ENCODE data around the gene IRX2.

IRX2 gene

GRCh38 chr5:2749514-2750025 is 1.9 kb downstream of the IRX2 start:
- TF ChIP-seq CTCF (IDR thresholded peaks at IDR 0.05; ENCODE audit: low read depth, low read length): no peak
- DNase-seq (ENCODE audit: low read depth, low spot score): peak; percentile 45
- in situ Hi-C loops (cut with HindIII; ENCODE audit: low sequenced_read_pairs): no loop called here
- peak overlapping the region; percentile 57 for H3K4me3 ChIP-seq (ENCODE audit: low read depth, low read length)

DNA sequence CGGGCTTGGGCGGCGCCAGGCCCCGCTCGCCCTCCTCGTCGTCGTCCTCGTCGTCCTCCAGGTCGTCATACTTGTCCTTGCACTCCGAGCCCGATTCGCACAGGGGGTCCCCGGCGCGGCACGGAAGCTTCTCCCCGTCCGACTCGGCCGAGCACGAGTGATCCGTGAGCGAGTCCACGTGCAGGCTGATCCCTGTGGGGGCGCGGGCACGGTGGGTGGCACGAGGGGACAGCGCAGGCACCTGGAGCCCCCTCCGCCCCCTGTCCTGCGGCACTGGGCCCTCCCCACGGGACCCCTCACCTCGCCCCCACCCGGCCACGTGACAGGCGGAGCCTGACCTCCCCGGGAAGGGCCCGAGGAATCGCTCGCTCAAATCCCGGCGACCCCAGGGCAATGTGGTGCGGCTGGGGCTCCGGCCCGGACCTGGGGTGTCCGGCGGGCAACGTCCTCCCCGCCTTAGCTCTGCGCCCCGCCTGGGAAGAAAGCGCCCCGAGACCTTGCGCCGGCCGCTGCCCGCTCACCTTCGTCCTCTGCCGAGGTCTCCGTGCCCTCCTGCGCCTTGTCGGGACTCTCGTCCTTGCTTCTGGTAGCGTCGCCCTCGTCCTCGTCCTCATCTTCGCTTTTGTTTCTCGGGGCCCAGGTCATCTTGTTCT is 2.5 kb downstream of the IRX2 start:
- in situ Hi-C loops (cut with HindIII; ENCODE audit: low sequenced_read_pairs): no loop called here
- H3K4me3 ChIP-seq (ENCODE audit: low read depth, low read length): peak overlapping the region; percentile 57
- TF ChIP-seq CTCF (IDR thresholded peaks at IDR 0.05; ENCODE audit: low read depth, low read length): no peak
- DNase-seq (ENCODE audit: low read depth, low spot score): peak; percentile 26

GRCh38 chr5:2748179-2748860 is 3.2 kb downstream of the IRX2 start:
- H3K4me3 ChIP-seq (ENCODE audit: low read depth, low read length): peak overlapping the region; percentile 57
- in situ Hi-C loops (cut with HindIII; ENCODE audit: low sequenced_read_pairs): no loop called here

DNA sequence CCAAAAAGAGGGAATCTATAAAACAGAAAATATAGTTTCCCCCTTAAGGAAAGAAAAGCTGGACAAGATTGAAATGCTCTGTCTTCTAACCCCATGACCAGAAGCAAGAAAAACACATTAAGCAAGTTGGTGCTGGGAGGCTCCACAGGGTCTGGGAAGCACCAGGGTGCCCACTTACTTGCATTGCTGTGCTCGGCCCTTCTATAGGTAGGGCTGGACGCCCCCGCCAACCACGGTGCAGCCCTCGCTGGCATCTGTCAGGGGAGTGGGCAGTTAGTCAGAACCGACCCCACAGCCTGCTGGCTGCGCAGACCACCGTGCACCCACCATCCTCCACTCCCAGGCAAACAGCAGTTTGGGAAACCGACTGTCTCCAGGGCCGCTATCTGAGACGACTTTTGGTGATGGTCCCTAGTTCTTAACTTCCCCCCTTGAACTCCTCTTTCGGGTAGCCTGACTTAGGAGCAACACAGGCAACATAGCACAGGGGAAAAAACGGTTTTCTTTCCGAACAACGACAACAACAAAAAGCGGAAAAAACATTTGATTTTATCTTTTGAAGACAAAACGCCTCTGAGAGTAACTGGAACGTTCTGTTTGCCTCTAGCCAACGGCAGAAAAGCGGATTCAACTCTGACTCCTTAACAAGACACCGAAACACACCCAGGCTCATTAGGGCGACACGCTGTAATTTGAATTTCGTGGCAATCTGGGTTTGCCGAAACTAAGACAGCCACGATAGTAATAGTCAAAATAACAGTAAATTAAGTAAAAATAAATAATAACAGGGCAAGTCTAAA is 3.9 kb downstream of the IRX2 start:
- no peak for TF ChIP-seq CTCF (IDR thresholded peaks at IDR 0.05; ENCODE audit: low read depth, low read length)
- DNase-seq (ENCODE audit: low read depth, low spot score): peak; percentile 36
- in situ Hi-C loops (cut with HindIII; ENCODE audit: low sequenced_read_pairs): no loop called here
- H3K4me3 ChIP-seq (ENCODE audit: low read depth, low read length): peak overlapping the region; percentile 42

More at GRCh38 chr5:2748179-2748860, 3.2 kb downstream of the IRX2 start:
- no peak for DNase-seq (ENCODE audit: low read depth, low spot score)
- no peak for TF ChIP-seq CTCF (IDR thresholded peaks at IDR 0.05; ENCODE audit: low read depth, low read length)

DNA sequence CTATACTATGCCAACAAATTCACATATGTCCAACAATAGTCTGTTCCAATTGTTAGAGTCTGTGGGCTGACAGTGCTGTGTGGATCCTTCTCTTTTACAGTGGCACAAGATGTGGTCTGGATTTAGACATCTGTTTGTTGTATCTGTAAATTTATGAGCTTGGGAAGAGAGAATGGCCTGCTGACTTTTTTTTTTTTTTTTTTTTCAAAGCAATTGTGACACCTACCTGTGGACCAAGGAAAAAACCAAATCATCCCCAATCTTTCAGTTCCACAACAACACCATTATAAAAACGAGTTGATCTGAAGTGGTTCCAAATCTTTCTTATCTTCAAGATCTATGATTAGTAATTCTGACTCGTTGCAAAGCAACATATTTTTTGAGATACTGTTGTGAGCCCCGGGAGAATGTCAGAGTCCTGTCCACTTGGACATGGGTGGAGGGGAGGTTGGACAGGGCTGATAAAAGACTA is 4.9 kb downstream of the IRX2 start:
- peak; percentile 61 for DNase-seq (ENCODE audit: low read depth, low spot score)
- in situ Hi-C loops (cut with HindIII; ENCODE audit: low sequenced_read_pairs): no loop called here
- TF ChIP-seq CTCF (IDR thresholded peaks at IDR 0.05; ENCODE audit: low read depth, low read length): no peak
- H3K4me3 ChIP-seq (ENCODE audit: low read depth, low read length): no peak overlapping the region

GRCh38 chr5:2744485-2744884 is 7.0 kb downstream of the IRX2 start:
- no peak overlapping the region for H3K4me3 ChIP-seq (ENCODE audit: low read depth, low read length)
- peak; percentile 32 for DNase-seq (ENCODE audit: low read depth, low spot score)
- in situ Hi-C loops (cut with HindIII; ENCODE audit: low sequenced_read_pairs): no loop called here
- no peak for TF ChIP-seq CTCF (IDR thresholded peaks at IDR 0.05; ENCODE audit: low read depth, low read length)

All from astrocyte of the spinal cord (primary cell).